C4-2B (cell line): Measurements from ENCODE around the gene UHRF1.

Experiments used
- H3K27ac ChIP-seq: fragments of 450-650 bp; 2 replicates; pipeline ENCODE4 v1.5.1; 2017
- CTCF ChIP-seq: fragments of 450-650 bp; conservative IDR thresholded peaks from 2 replicates; pipeline ENCODE4 v1.5.1; 2017; ENCODE audit warnings: mild to moderate bottlenecking
- ZFX ChIP-seq: fragments of 450-650 bp; IDR thresholded peaks from 2 replicates; pipeline ENCODE4 v1.6.1; 2017

The UHRF1 gene

DNA sequence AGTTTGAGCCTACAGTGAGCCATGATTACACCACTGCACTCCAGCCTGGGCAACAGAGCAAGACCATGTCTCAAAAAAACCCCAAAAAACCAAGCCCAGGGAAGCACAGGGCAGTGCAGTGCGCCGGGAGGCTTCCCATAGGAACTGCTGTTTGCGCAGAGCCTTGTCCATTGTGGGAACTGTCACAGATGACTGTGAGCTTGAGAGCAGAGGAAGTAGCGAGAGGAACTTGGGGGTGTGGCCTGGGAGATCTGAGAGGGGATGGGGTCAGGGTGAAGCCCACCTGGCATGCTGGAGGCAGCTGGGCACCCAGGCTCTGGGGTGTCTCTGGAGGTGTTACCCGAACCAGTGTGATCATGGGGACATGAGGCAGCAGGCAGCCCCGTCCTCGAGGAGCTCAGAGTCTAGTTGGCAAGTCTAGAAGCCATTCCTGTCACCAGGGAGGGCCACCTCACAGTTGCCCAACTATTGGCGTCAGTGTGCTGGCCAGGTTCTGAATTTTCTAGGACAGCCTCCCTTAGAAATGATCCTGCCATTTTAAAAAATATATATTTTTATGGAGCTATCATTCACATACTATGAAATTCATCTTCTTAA is 70.0 kb downstream of the UHRF1 start:
- no peak overlapping the region for H3K27ac ChIP-seq
- TF ChIP-seq ZFX (no peak), CTCF (no peak)

GRCh38 chr19:4980067-4980466 is 70.8 kb downstream of the UHRF1 start:
- TF ChIP-seq ZFX (no peak), CTCF (no peak)
- H3K27ac ChIP-seq: no peak overlapping the region

DNA sequence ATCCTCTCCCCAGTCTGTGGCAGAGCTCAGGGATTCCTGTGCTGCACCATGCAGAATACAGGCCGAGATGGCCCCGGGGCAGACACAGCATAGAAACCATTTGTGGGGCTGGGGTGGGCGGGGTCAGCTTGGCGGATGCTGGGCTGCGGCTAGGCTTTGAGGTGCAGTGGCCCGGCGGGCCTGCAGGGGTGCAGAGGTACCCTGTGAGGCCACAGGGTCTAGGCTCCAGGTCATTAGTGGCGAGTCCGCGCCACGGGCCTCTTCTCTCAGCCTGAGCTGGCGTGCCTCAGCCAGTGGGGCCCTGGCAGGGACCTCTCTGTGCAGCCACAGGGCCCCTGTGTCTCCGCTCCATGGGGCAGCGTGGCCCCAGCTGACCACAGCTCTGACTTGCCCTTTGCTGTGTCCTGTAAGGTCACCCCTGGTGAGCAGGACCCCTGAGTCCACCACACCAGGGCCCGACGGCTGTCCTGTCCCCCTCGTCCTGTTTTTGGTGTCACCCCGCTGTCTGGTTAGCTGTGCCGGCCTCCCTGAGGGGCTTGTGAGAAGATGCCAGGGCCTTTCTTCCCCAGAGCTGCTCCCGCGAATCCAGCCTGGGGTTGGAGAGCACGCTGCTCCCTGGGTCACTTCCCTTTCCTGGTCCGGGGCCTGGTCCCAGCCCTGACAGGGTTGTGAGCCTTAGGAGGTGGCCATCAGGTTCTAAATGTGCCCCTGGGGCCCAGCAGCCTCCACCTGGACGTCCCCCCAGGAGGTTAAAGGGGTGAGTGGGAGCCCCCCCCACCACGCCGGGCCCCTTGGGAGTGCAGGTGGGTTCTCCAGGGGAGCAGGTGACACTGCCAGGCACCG is 71.8 kb downstream of the UHRF1 start:
- peak overlapping the region; percentile 1; the same call in 1 of the 2 replicates for H3K27ac ChIP-seq

GRCh38 chr19:4981681-4981958 is 72.3 kb downstream of the UHRF1 start:
- H3K27ac ChIP-seq: peak overlapping the region; percentile 1; the same call in 1 of the 2 replicates
- TF ChIP-seq CTCF: no peak
- no peak for TF ChIP-seq ZFX

More for the DNA sequence above, 71.8 kb downstream of the UHRF1 start:
- TF ChIP-seq CTCF: no peak
- TF ChIP-seq ZFX: no peak

DNA sequence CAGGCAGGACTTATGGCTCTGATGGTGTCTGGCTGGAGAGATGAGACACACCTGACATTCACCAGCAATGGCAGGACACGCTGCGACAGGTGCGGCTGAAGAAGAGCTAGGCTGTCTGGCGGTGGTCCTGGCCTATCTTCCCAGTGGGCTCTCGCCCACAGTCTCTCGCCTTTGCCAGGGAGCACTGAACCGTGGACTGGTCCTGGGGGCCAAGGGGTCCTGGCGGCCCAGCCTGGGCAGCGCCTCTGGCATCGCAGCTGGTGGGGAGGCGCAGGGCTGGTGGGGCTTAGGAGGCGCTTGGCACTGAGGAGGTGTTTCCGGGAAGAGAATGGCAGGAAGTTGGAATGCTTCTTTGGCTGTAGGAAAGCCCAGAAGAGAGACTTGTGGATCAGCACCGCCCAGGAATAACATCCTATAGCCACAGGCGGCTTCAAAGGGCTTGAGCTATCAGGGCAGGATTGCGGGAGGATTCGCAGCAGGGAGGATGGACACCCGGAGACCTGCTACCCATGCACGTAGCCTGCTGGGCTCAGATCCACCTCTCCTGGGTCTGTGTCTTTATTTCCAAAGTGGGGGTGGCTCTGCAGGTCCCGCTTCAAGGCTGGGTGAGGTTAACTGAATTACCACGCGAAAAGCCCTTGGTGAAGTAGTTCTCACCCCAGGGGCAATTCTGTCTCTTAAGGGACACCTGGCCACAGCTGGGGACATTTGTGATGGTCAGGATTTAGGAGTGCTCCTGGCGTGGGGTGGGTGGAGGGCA is 74.2 kb downstream of the UHRF1 start:
- TF ChIP-seq CTCF: no peak
- no peak for TF ChIP-seq ZFX
- H3K27ac ChIP-seq: peak overlapping the region; percentile 0; the same call in 1 of the 2 replicates

DNA sequence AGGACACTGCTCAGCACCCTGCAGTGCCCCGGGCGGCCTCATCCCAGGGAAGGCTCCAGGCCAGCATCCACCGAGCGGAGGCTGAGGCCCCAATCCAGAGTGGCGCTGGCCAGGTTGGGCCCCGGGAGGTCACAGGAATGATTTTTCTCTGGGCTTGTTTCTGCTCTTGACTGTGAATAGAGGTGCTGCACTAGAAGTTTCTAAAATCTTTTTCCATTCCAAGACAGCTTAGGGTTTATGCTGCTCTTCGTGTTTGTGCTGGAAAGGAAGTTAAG is 74.7 kb downstream of the UHRF1 start:
- TF ChIP-seq CTCF (no peak), ZFX (no peak)

GRCh38 chr19:4984438-4984990 is 75.2 kb downstream of the UHRF1 start:
- H3K27ac ChIP-seq: peak overlapping the region; percentile 0; the same call in 1 of the 2 replicates
- TF ChIP-seq CTCF: no peak

More for the DNA sequence above, 74.7 kb downstream of the UHRF1 start:
- H3K27ac ChIP-seq: peak overlapping the region; percentile 0; the same call in 1 of the 2 replicates
